Parathyroid adenoma (tissue), 2 donors: ENCODE measurements around the gene CCL27.

Experiments used
- H2AFZ ChIP-seq: fragments of 300-600 bp; sonication (generic); one replicate; pipeline ENCODE4 v1.7.0; 2017; ENCODE audit warnings: antibody characterized with exemption, mild to moderate bottlenecking
- H3K27ac ChIP-seq: fragments of 300-600 bp; sonication (generic); one replicate; pipeline ENCODE4 v1.7.0; 2017
- H3K27me3 ChIP-seq: fragments of 300-600 bp; sonication (generic); one replicate; pipeline ENCODE4 v1.7.0; 2017; ENCODE audit warnings: low read length; ENCODE audit not compliant: control insufficient read depth, insufficient read depth
- H3K36me3 ChIP-seq: fragments of 300-600 bp; sonication (generic); one replicate; pipeline ENCODE4 v1.7.0; 2017; ENCODE audit warnings: low read length; ENCODE audit not compliant: control insufficient read depth, insufficient read depth
- H3K4me1 ChIP-seq: fragments of 300-600 bp; sonication (generic); one replicate; pipeline ENCODE4 v1.7.0; 2017; ENCODE audit warnings: control low read depth
- H3K4me2 ChIP-seq: fragments of 300-600 bp; sonication (generic); one replicate; pipeline ENCODE4 v1.7.0; 2017; ENCODE audit warnings: low read length
- H3K4me3 ChIP-seq: fragments of 300-600 bp; sonication (generic); one replicate; pipeline ENCODE4 v1.7.0; 2017; ENCODE audit warnings: low read depth, low read length
- H3K79me2 ChIP-seq: fragments of 300-600 bp; sonication (generic); one replicate; pipeline ENCODE4 v1.7.0; 2017; ENCODE audit warnings: control low read depth
- H3K9ac ChIP-seq: fragments of 300-600 bp; sonication (generic); one replicate; pipeline ENCODE4 v1.7.0; 2017; ENCODE audit warnings: mild to moderate bottlenecking
- H3K9me3 ChIP-seq: fragments of 300-600 bp; sonication (generic); one replicate; pipeline ENCODE4 v1.7.0; 2017; ENCODE audit warnings: low read length; ENCODE audit not compliant: control insufficient read depth
- CTCF ChIP-seq: fragments of 300-600 bp; sonication (generic); IDR thresholded peaks from one replicate; pipeline ENCODE4 v1.7.0; 2017; ENCODE audit warnings: antibody characterized with exemption, mild to moderate bottlenecking
- donor health status: primary hyperparathyroidism.

The CCL27 gene

GRCh38 chr9:34674440-34674839 is 12.0 kb upstream of the CCL27 start:
- H3K79me2 ChIP-seq: no peaks in the 10 kb centered on the region
- H3K4me2 ChIP-seq: no peak overlapping the region
- no peak overlapping the region for H3K27ac ChIP-seq
- no peak for TF ChIP-seq CTCF
- H3K4me3 ChIP-seq: no peak overlapping the region
- no peaks in the 10 kb centered on the region for H3K27me3 ChIP-seq
- no peaks in the 10 kb centered on the region for H3K4me1 ChIP-seq
- no peak overlapping the region for H3K9ac ChIP-seq
- no peaks in the 10 kb centered on the region for H3K36me3 ChIP-seq
- no peaks in the 10 kb centered on the region for H3K9me3 ChIP-seq
- H2AFZ ChIP-seq: no peak overlapping the region

GRCh38 chr9:34671307-34671706 is 8.8 kb upstream of the CCL27 start:
- Histone ChIP-seq H3K27ac (no peak overlapping the region), H2AFZ (no peak overlapping the region), H3K36me3 (no peaks in the 10 kb centered on the region), H3K4me1 (no peaks in the 10 kb centered on the region), H3K9ac (no peak overlapping the region), H3K79me2 (no peaks in the 10 kb centered on the region), H3K9me3 (no peaks in the 10 kb centered on the region), H3K4me3 (no peak overlapping the region), H3K27me3 (no peaks in the 10 kb centered on the region), H3K4me2 (no peak overlapping the region)
- TF ChIP-seq CTCF: no peak

- TF ChIP-seq CTCF: no peak
- Histone ChIP-seq H3K79me2 (no peaks in the 10 kb centered on the region), H3K4me1 (no peaks in the 10 kb centered on the region), H3K9ac (no peak overlapping the region), H3K27me3 (no peaks in the 10 kb centered on the region), H3K36me3 (no peaks in the 10 kb centered on the region), H2AFZ (no peak overlapping the region), H3K9me3 (no peaks in the 10 kb centered on the region), H3K4me2 (no peak overlapping the region), H3K27ac (no peak overlapping the region), H3K4me3 (no peak overlapping the region)
Measured at GRCh38 chr9:34669809-34670562, 7.5 kb upstream of the CCL27 start.

GRCh38 chr9:34665381-34666250 is 3.2 kb upstream of the CCL27 start:
- Histone ChIP-seq H3K9me3 (no peaks in the 10 kb centered on the region), H3K79me2 (no peaks in the 10 kb centered on the region), H2AFZ (peak overlapping the region; percentile 97), H3K9ac (peak overlapping the region; percentile 94), H3K4me2 (peak overlapping the region; percentile 84), H3K4me1 (no peaks in the 10 kb centered on the region), H3K27ac (peak overlapping the region; percentile 100), H3K27me3 (no peaks in the 10 kb centered on the region), H3K36me3 (no peaks in the 10 kb centered on the region), H3K4me3 (peak overlapping the region; percentile 73)
- TF ChIP-seq CTCF: no peak
